Bronchial epithelial cell (primary cell): ENCODE results near the gene GNG3. TPM values are rescaled to one million over a fixed set of nuclear protein-coding genes. Genes with fewer than 3 reads are reported as not detected.

Experiments used
- DNase-seq: peaks from one replicate; pipeline ENCODE4 v3.0.0-alpha.2; 2010; ENCODE audit warnings: low read depth
- FAIRE-seq: peaks from 2 replicates; lab custom pipeline; 2011; peaks lifted over from hg19 to GRCh38; lab: Jason Lieb, UNC
- H3K27me3 ChIP-seq: 2 replicates; pipeline ENCODE4 v1.5.1; 2011; ENCODE audit warnings: low read length; ENCODE audit not compliant: control insufficient read depth, insufficient read depth
- H3K36me3 ChIP-seq: 2 replicates; pipeline ENCODE4 v1.5.1; 2011; ENCODE audit warnings: low read length; ENCODE audit not compliant: control insufficient read depth, insufficient read depth
- H3K4me3 ChIP-seq: 2 replicates; pipeline ENCODE4 v1.5.1; 2011; ENCODE audit warnings: mild to moderate bottlenecking, low read depth, low read length, control low read depth
- total RNA-seq: library from RNA; depleted of rRNA; stranded (reverse); fragments of >200 nt; gene quantifications from 2 replicates; pipeline ENCODE4 v1.2.1, GENCODE V29; 2014
- TF ChIP-seq, protein P1 (sequence below): IDR thresholded peaks from 2 replicates; pipeline ENCODE4 v1.5.1; 2011; ENCODE audit warnings: mild to moderate bottlenecking, moderate library complexity, low read length, control low read depth, inconsistent platforms; ENCODE audit not compliant: insufficient read depth, severe bottlenecking

Gene GNG3
- total RNA-seq, 1 donor from 2014 or later = not detected

GRCh38 chr11:62755086-62755615 lies 47.7 kb downstream of the GNG3 start:
- TF ChIP-seq, protein P1, sequence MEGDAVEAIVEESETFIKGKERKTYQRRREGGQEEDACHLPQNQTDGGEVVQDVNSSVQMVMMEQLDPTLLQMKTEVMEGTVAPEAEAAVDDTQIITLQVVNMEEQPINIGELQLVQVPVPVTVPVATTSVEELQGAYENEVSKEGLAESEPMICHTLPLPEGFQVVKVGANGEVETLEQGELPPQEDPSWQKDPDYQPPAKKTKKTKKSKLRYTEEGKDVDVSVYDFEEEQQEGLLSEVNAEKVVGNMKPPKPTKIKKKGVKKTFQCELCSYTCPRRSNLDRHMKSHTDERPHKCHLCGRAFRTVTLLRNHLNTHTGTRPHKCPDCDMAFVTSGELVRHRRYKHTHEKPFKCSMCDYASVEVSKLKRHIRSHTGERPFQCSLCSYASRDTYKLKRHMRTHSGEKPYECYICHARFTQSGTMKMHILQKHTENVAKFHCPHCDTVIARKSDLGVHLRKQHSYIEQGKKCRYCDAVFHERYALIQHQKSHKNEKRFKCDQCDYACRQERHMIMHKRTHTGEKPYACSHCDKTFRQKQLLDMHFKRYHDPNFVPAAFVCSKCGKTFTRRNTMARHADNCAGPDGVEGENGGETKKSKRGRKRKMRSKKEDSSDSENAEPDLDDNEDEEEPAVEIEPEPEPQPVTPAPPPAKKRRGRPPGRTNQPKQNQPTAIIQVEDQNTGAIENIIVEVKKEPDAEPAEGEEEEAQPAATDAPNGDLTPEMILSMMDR = no peak
- FAIRE-seq (no peak), DNase-seq (no peak)
- Histone ChIP-seq H3K36me3 (peaks cover 7% of the 10 kb centered on the region), H3K4me3 (no peak overlapping the region), H3K27me3 (no peaks in the 10 kb centered on the region)

DNA sequence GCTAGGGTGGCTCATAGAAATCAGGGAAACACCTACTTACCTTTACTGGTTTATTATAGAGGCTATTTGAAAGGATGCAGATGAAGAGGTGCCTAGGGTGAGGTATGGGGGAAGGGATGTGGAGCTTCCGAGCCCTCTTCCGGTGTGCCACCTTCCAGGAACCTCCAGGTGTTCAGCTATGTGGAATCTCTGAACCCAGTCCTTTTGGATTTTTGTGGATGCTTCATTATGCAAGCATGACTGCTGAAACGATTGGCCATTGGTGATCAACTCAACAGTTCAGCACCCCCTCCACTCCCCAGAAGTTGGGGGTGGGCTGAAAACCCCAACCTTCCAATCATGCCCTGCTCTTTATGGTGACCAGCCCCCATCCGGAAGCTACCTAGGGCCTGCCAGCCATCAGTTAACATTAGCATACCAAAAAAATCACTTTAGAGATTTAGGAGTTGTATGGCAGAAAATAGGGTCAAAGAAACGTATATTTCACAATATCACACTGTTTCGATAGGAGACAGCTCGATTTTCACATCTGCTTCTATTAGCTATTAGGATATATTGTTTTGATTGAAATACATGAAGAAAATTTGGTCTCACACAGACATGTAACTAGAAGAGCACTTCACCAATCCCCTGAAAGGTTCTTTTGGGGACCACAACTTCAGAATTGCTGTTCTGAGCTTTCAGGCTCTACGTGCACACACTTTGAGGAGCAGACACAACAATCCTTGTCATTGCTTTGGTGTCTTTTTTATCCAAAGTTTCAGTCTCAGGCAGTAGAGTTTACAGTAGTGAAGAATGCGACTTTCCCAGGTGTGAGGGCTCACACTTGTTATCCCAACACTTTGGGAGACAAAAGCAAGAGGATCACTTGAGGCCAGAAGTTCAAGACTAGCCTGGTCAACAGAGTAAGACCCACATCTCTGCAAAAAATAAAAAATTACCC lies 50.6 kb downstream of the GNG3 start:
- TF ChIP-seq, protein P1 = no peak
- no peaks in the 10 kb centered on the region for H3K27me3 ChIP-seq
- FAIRE-seq (no peak), DNase-seq (no peak)
- no peaks in the 10 kb centered on the region for H3K36me3 ChIP-seq
- H3K4me3 ChIP-seq = no peak overlapping the region

Other genes with a start within 250 kb of the GNG3 start
- gene AHNAK, start 160.9 kb upstream of the GNG3 start, total RNA-seq = 354 and 607 TPM in 2 replicates
- 2,058 and 2,441 TPM in 2 replicates for gene EEF1G, start 133.8 kb upstream of the GNG3 start, total RNA-seq
- gene TUT1, start 116.2 kb upstream of the GNG3 start, total RNA-seq = 7.0 and 9.5 TPM in 2 replicates
- gene MTA2, start 105.8 kb upstream of the GNG3 start, total RNA-seq = 150 and 162 TPM in 2 replicates
- 10.0 and 11.1 TPM in 2 replicates for gene EML3, start 94.9 kb upstream of the GNG3 start, total RNA-seq
- gene ROM1, start 94.4 kb upstream of the GNG3 start, total RNA-seq = 2.6 and 2.8 TPM in 2 replicates
- 24.2 and 26.2 TPM in 2 replicates for gene B3GAT3, start 85.7 kb upstream of the GNG3 start, total RNA-seq
- 138 TPM in 2 replicates for gene GANAB, start 61.1 kb upstream of the GNG3 start, total RNA-seq
- gene INTS5, start 54.4 kb upstream of the GNG3 start, total RNA-seq = 17.1 and 19.8 TPM in 2 replicates
- 79.5 and 83.7 TPM in 2 replicates for gene C11orf98, start 42.5 kb upstream of the GNG3 start, total RNA-seq
- 12.3 and 21.3 TPM in 2 replicates for gene CSKMT, start 42.4 kb upstream of the GNG3 start, total RNA-seq
- 27.9 and 29.4 TPM in 2 replicates for gene UQCC3, start 36.0 kb upstream of the GNG3 start, total RNA-seq
- gene LBHD1, start 35.4 kb upstream of the GNG3 start, total RNA-seq = 0.77 and 1.1 TPM in 2 replicates
- 176 and 227 TPM in 2 replicates for gene UBXN1, start 28.6 kb upstream of the GNG3 start, total RNA-seq
- gene LRRN4CL, start 18.1 kb upstream of the GNG3 start, total RNA-seq = 0.26 and 1.2 TPM in 2 replicates
- gene BSCL2, start 252 bp upstream of the GNG3 start, total RNA-seq = 23.7 and 42.0 TPM in 2 replicates
- 9.2 and 15.2 TPM in 2 replicates for gene HNRNPUL2, start 19.8 kb downstream of the GNG3 start, total RNA-seq
- 21.4 and 27.4 TPM in 2 replicates for gene TTC9C, start 20.8 kb downstream of the GNG3 start, total RNA-seq
- gene ZBTB3, start 46.5 kb downstream of the GNG3 start, total RNA-seq = 11.0 and 11.6 TPM in 2 replicates
- gene POLR2G, start 53.9 kb downstream of the GNG3 start, total RNA-seq = 102 and 121 TPM in 2 replicates
- 16.6 and 17.1 TPM in 2 replicates for gene TAF6L, start 63.7 kb downstream of the GNG3 start, total RNA-seq
- 19.0 and 30.0 TPM in 2 replicates for gene TMEM179B, start 79.7 kb downstream of the GNG3 start, total RNA-seq
- 18.6 and 19.5 TPM in 2 replicates for gene TMEM223, start 84.3 kb downstream of the GNG3 start, total RNA-seq
- 13.4 and 15.3 TPM in 2 replicates for gene NXF1, start 97.8 kb downstream of the GNG3 start, total RNA-seq
- 31.3 and 36.2 TPM in 2 replicates for gene STX5, start 124.4 kb downstream of the GNG3 start, total RNA-seq
- not detected in 2 replicates for gene TEX54, start 125.2 kb downstream of the GNG3 start, total RNA-seq
- 59.0 and 113 TPM in 2 replicates for gene WDR74, start 131.9 kb downstream of the GNG3 start, total RNA-seq
- gene SLC3A2, start 173.2 kb downstream of the GNG3 start, total RNA-seq = 1,292 and 1,548 TPM in 2 replicates
- not detected in 2 replicates for gene CHRM1, start 213.7 kb downstream of the GNG3 start, total RNA-seq